GM12891 (cell line): ENCODE data around the gene CD177.
"Not testable (repeated sequence)": the region's sequence is repeated elsewhere in the genome, so short reads cannot be mapped to it uniquely, and the experiment has no call there.

Source experiments
- DNase-seq: peaks from one replicate; pipeline ENCODE4 v3.0.0; 2011; ENCODE audit warnings: low spot score; ENCODE audit not compliant: insufficient read length
- FAIRE-seq: peaks from 2 replicates; lab custom pipeline; 2011; peaks lifted over from hg19 to GRCh38; lab: Jason Lieb, UNC
- PAX5 ChIP-seq: IDR thresholded peaks from 2 replicates; pipeline ENCODE4 v1.6.1; 2011; ENCODE audit warnings: low read length, moderate library complexity, mild to moderate bottlenecking; ENCODE audit not compliant: insufficient read depth, severe bottlenecking
- POLR2A ChIP-seq: IDR thresholded peaks from 2 replicates; pipeline ENCODE4 v1.6.1; 2011; ENCODE audit warnings: low read depth, low read length, control low read depth
- POLR2AphosphoS5 ChIP-seq: IDR thresholded peaks from 2 replicates; pipeline ENCODE4 v1.6.1; 2011; ENCODE audit warnings: low read depth, low read length, control low read depth
- POU2F2 ChIP-seq: IDR thresholded peaks from 2 replicates; pipeline ENCODE4 v1.6.1; 2011; ENCODE audit warnings: low read depth, mild to moderate bottlenecking, control low read depth, low read length, moderate library complexity
- SPI1 ChIP-seq: IDR thresholded peaks from 2 replicates; pipeline ENCODE4 v1.6.1; 2011; ENCODE audit warnings: low read depth, low read length, control low read depth
- TAF1 ChIP-seq: IDR thresholded peaks from 2 replicates; pipeline ENCODE4 v1.6.1; 2011; ENCODE audit warnings: low read depth, low read length, control low read depth

Gene CD177

DNA sequence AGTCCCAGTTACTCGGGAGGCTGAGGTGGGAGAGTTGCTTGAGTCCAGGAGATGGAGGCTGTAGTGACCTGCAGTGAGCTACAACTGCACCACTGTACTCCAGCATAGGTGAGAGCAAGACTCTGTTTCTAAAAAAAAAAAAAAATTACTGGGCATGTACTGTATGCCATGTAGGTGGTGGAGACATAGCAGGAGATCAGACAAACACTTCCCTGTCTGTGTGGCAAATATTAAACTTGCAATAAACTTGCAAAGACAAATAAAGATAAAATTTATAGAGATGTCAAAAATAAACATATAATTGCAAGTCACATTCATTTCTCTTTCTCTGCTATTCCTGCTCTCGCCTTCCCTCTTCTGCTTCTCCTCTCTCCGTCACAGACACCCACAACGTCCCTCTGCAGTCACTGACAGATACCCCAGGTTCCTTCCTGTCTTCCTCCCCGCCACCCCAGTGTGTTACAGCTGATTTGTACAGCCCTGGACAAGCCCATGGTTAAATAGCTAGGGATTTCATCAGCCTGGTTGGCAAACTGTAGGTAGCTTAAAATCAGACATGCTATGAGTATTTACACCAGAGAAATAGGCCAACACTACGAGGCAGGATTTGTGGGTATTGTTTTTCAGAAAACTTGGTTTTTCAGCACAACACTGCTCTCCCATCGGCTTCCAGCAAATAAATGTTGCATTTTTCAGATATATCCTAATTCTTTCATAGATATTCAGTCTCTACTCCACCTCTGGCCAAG, 1.3 kb upstream of the CD177 start:
- no peak for DNase-seq
- no peak for TF ChIP-seq POLR2AphosphoS5
- TF ChIP-seq POU2F2 = no peak
- no peak for TF ChIP-seq TAF1
- no peak for FAIRE-seq

DNA sequence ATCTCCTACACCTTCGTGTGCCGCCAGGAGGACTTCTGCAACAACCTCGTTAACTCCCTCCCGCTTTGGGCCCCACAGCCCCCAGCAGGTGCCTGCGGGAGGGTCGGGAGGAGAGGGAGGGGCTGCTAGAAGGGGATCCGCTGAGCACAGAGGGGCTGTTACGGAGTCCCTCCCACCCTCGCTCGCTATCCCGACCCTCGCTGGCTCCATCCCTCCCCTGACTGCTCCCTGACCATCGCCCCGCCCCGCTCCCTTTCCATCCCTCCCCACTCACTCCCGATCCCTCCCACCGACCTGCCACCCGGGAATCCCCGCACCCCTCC, 780 bp downstream of the CD177 start:
- FAIRE-seq (no peak), DNase-seq (no peak)
- TF ChIP-seq SPI1 = no peak
- TF ChIP-seq POLR2AphosphoS5 = no peak
- TF ChIP-seq POLR2A = no peak
- no peak for TF ChIP-seq PAX5
- TF ChIP-seq POU2F2 = no peak

DNA sequence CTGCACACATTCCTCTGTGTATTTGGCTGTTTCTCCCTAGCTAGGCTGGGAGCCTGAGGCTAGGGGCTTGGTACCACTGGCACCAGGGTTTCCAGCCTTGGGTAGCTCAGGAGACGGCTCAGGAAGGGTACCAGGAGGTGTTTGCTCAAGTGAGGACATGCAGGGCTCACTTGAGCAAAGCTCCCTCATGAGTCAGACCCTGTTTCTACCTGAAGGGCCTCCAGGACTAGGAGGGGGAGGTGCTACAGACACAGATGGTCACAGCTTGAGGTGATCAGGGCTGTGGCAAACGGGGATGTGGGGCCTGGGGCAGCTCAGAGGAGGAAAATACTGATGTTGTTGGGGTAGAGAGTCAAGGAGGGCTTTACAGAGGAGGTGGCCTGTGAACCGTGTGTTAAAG, 3.3 kb downstream of the CD177 start:
- FAIRE-seq, DNase-seq: not testable (repeated sequence)

DNA sequence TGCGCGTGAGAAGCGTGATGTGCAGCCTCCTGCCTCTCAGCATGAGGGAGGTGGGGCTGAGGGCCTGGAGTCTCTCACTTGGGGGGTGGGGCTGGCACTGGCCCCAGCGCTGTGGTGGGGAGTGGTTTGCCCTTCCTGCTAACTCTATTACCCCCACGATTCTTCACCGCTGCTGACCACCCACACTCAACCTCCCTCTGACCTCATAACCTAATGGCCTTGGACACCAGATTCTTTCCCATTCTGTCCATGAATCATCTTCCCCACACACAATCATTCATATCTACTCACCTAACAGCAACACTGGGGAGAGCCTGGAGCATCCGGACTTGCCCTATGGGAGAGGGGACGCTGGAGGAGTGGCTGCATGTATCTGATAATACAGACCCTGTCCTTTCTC, 8.7 kb downstream of the CD177 start:
- FAIRE-seq (no peak), DNase-seq (no peak)
- TF ChIP-seq POU2F2 (no peak), POLR2AphosphoS5 (no peak), POLR2A (no peak), SPI1 (no peak), TAF1 (no peak), PAX5 (no peak)

DNA sequence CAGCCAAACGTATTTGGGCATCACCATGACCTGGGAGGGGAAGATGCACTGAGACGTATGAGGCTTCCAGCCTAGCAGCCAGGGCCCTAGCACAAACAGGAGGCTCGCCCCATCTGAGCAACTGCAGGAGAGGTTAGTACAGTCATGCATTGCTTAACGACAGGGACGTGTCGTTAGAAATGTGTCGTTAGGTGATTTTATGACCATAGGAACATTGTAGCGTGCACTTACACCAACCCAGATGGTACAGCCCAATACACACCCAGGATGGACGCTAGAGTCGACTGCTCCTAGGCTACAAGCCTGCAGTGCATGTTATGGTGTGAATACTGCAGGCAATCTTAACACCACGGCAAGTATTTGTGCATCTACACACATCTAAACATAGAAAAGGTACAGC, 9.3 kb downstream of the CD177 start:
- no peak for TF ChIP-seq POLR2AphosphoS5
- TF ChIP-seq PAX5 = no peak
- TF ChIP-seq POLR2A = no peak
- no peak for TF ChIP-seq POU2F2
- no peak for TF ChIP-seq TAF1
- TF ChIP-seq SPI1 = no peak
- DNase-seq (no peak), FAIRE-seq (no peak)

DNA sequence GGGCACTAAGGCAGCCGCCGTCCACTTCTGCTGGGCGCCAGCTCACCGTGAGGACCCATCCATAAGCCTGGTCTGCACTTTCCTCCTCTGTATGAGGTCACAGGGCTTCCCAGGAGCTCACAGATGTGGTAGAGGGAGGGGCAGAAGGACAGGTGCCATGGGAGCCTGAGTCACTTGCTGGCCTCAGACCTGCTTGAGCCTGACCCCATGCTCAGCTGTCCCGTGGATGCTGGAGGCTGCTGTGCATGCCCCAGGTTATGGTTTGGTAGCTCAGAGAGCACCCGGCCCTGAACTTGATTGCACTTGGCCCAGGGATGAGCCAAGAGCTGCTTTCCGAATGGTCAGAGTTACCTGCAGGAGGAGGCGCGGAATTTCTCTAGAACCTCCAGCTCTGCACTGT, 12.2 kb downstream of the CD177 start:
- not testable (repeated sequence) for FAIRE-seq, DNase-seq

DNA sequence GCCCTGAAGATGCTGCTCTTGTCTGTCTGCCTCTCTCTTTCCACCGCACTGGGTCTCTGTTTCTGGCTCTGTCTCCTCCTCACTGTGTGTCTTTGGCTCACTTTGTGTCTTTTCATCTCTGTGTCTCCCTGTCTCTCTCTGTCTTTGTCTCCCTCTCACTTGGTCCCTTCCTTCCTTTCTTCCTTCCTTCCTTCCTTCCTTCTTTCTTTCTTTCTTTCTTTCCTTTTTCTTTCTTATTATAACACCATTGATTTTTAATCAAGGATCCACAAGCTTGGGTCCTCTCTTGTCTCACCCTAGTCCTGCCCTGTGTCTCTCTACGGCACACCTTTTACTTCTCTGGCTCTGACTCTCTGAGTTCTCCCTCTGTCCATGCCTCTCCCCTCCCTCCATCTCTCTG, 14.3 kb downstream of the CD177 start:
- TF ChIP-seq POLR2A (no peak), PAX5 (no peak), POU2F2 (no peak), SPI1 (no peak), POLR2AphosphoS5 (no peak), TAF1 (no peak)
- no peak for DNase-seq
- FAIRE-seq = no peak

DNA sequence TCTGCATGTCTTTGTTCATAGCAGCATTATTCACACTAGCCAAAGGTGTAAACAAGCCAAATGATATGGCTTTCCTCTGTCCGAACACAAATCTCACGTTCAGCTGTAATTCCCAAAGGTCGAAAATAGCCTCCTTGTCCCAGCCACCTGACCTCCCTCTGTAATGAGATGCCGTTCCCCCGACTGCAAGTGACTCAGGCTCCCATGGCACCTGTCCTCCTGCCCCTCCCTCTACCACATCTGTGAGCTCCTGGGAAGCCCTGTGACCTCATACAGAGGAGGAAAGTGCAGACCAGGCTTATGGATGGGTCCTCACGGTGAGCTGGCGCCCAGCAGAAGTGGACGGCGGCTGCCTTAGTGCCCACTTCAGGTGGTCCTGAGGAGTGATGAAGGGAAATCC, 15.4 kb downstream of the CD177 start:
- DNase-seq, FAIRE-seq: not testable (repeated sequence)

DNA sequence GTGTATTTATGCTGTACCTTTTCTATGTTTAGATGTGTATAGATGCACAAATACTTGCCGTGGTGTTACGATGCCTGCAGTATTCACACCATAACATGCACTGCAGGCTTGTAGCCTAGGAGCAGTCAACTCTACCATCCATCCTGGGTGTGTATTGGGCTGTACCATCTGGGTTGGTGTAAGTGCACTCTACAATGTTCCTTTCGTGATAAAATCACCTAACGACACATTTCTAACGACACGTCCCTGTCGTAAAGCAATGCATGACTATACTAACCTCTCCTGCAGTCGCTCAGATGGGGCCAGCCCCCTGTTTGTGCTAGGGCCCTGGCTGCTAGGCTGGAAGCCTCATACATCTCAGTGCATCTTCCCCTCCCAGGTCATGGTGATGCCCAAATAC, 18.4 kb downstream of the CD177 start:
- no peak for DNase-seq
- FAIRE-seq = no peak
- TF ChIP-seq POU2F2 (no peak), TAF1 (no peak), PAX5 (no peak), POLR2AphosphoS5 (no peak), SPI1 (no peak), POLR2A (no peak)

DNA sequence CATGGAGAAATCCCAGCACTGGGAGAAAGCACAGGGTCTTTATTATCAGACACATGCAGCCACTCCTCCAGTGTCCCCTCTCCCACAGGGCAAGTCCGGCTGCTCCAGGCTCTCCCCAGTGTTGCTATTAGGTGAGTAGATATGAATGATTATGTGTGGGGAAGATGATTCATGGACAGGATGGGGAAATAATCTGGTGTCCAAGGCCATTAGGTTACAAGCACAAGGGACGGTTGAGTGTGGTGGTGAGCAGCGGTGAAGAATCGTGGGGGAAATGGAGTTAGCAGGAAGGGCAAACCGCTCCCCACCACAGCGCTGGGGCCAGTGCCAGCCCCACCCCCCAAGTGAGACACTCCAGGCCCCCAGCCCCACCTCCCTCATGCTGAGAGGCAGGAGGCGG, 19.0 kb downstream of the CD177 start:
- FAIRE-seq (no peak), DNase-seq (no peak)
- no peak for TF ChIP-seq PAX5

DNA sequence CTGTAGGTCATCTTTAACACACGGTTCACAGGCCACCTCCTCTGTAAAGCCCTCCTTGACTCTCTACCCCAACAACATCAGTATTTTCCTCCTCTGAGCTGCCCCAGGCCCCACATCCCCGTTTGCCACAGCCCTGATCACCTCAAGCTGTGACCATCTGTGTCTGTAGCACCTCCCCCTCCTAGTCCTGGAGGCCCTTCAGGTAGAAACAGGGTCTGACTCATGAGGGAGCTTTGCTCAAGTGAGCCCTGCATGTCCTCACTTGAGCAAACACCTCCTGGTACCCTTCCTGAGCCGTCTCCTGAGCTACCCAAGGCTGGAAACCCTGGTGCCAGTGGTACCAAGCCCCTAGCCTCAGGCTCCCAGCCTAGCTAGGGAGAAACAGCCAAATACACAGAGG, 24.1 kb downstream of the CD177 start:
- not testable (repeated sequence) for DNase-seq, FAIRE-seq

DNA sequence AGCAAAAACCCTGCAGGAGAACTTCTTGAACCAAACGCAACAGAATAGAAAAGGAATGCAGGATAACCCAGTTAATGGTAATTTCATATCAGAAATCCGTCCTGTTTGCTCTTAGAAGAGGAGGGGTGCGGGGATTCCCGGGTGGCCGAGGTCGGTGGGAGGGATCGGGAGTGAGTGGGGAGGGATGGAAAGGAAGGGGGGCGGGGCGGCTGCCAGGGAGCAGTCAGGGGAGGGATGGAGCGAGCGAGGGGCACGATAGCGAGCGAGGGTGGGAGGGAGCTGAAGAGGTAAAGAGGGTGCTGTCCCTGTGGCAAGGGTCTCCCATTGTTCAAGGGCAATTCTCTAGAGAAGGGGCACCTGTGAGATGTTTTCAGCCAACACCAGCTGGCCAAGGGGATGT, 26.5 kb downstream of the CD177 start:
- TF ChIP-seq PAX5 (no peak), POU2F2 (no peak), POLR2A (no peak), SPI1 (no peak), POLR2AphosphoS5 (no peak), TAF1 (no peak)
- DNase-seq (no peak), FAIRE-seq (no peak)
